Inferior parietal cortex (tissue), 1 donor: ENCODE measurements around the gene DACT2.
"Not testable (repeated sequence)": the region's sequence is repeated elsewhere in the genome, so short reads cannot be mapped to it uniquely, and the experiment has no call there.

Experiments
- DNase-seq: peaks from one replicate; pipeline ENCODE4 v3.0.0-alpha.2; 2016; ENCODE audit errors: extremely low spot score

The DACT2 gene

DNA sequence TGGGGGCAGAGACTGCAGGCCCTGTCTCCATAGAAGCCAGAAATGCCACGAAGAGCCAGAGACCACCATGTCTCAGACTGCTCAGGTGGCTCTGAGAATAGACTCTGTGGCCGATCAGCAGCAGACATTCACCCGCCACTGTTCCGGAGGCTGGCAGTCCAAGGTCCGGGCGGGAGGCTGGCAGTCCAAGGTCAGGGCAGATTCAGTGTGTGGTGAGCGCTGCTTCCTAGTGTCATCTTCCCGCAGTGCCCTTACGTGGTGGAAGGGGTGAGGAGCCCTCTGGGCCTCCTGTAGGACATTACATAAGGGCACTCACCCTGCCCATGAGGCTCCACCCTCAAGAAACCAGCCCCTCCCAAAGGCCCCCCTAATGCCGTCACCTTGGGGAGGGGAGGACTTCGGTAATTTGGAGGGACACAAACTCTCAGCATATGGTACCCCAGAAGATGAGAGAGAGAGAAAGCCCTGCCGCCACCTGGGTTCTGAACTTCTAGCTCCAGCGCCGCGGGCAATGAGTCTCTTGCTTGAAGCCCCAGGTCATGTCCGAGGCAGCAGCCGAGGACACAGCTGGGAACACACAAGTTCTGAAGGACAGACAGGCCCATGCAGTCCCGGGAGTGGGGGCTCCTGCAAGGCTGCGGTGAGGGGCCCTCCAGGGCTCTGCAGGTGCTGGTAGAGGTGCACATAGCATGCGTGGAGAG, 36.4 kb downstream of the DACT2 start:
- DNase-seq = no peak

DNA sequence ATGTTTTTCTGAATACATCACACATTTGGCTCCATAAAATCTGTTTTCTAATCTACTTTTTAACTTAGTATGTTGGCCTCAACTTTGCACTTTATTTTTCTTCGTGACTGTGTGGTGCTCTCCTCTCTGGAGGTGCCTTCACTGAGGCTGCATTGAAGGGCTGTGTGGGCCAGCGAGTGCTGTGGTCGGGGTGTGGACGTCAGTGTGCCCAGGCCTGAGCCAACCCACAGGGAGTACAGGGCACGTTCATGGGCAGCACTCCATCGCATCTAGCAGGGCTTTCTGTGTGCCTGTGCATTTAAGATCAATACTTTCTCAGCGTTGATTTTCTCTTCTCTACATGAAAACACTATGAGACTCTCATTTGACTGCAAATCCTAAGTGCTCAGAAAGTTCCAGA, 37.8 kb downstream of the DACT2 start:
- no peak for DNase-seq

DNA sequence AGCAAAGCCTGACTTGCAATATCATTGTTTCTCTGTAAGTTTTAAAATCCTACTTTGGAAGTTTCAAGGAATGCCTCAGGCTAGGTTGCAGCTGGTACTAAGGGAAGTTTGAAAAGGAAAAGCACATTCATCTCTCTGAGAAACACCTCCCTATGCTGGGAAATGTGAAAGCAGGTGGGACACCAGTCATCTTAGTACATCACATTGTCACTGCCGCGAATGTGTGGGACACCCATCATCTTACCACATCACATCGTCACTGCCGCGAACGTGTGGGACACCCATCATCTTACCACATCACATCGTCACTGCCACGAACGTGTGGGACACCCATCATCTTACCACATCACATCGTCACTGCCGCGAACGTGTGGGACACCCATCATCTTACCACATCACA, 38.3 kb downstream of the DACT2 start:
- not testable (repeated sequence) for DNase-seq

GRCh38 chr6:168280899-168281245, 38.7 kb downstream of the DACT2 start:
- DNase-seq = no peak

DNA sequence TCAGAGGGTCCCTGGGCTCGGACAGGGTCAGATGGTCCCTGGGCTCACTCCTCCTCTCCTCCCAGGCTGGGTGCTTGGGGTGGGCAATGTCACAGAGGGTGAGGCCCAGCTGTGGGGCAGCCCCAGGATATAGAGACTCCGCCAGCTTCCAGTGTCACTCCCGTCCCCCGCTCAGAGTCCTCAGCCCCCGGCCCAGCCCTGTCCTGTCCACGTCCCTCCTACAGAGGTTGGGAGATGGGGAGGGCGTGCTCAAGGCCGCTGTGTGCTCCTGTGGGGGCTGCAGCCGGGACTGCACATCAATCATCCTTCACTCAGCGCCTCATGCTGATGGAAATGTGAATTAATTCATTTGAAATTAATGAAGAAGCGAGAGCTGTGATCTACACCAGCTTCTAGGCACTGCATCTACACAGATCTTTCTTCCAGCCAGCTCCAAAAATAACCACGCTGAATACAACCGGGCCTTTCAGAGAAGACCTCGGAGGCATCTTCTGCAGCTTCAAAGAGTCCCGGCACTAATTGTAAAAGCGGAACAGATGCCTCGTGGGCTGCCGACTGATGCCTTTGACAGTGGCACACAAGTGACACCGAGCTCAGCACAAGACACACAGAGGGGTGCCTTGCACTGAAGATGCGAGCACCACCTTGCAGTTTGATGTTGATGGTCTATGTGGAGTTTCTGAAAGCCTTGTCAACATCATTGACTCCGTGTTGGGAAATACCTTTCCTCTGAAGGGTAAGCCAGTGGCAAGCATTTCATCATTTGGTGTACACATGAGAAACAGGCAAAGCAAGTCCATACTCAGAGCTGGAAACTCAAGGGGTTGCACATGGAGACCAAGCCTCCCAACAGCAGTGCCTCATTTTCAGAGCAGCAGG, 39.3 kb downstream of the DACT2 start:
- DNase-seq = no peak

DNA sequence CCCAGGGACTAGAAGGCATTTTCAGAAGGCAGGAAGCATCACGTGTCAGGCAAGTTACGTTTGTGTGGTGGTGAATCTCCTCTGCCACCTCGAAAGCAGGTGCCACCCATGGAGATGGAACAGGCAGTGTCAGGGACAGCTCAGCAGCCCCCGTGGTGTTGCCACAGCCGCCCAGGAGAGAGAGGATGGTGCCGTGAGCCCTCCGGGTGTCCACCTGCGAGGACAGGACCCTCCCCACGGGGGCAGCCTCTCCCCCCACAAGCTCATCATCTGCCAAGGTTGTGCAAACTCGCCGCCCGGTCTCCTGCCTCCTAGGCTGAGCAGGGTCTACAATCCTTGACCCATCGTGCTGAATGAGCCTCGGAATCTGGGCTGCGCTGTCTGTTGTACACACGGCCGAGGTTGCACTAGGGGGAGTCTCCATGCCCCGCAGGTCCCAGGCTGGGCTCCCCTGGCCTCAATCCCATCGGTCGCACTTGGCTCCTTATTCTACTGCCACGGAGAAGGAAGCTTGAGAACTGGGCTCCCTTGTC, 40.1 kb downstream of the DACT2 start:
- no peak for DNase-seq

- no peak for DNase-seq
Measured at GRCh38 chr6:168278904-168279303, 40.7 kb downstream of the DACT2 start.

- DNase-seq = no peak
Measured at GRCh38 chr6:168277274-168277669, 42.3 kb downstream of the DACT2 start.

- no peak for DNase-seq
Measured at GRCh38 chr6:168276576-168277273, 42.9 kb downstream of the DACT2 start.

- no peak for DNase-seq
Measured at GRCh38 chr6:168275168-168275567, 44.4 kb downstream of the DACT2 start.

DNA sequence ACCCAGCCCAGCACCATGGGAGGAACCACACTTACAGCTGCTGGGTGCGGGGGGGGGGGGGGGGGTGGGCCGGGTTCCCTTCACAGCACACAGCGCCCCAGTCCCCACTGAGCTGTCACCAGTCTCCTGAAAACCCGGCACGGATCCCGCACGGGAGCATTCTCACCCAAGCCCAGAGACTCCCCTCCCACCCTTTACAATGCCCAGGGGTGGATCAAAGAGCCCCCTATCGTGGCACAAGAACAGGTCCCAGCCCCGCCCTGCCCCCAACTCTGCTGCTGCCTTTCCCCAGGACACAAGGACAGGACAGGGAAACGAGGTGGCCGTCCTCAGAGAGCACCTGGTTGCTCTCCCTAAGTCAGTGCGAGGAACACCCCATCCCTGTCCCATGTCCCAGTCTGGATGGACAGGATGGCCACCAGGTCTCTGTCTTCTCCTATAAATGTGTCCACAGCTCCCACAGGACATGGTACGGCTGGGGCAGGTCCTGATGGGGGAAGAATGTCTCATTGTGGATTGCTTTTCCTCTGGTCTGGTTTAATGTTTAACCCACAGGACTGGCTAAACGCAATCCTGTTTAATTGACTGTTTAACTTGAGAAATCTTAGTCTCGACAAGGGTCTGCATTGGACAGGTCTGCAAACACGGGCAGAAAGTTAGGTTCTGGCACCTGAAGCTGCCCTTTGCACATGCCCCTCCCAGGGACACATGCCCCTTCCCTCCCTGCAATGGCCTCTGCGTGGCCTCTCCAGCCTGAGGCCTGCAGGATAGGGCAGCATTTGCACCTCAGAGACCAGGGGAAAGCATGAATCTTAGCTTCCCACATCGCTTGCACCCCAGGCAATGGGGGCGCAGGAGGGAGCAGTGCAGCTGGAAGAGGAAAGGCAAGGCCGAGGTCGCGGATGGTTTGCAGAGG, 45.3 kb downstream of the DACT2 start:
- DNase-seq = no peak

GRCh38 chr6:168273441-168274036, 46.0 kb downstream of the DACT2 start:
- no peak for DNase-seq

GRCh38 chr6:168272415-168273325, 46.9 kb downstream of the DACT2 start:
- DNase-seq = no peak

DNA sequence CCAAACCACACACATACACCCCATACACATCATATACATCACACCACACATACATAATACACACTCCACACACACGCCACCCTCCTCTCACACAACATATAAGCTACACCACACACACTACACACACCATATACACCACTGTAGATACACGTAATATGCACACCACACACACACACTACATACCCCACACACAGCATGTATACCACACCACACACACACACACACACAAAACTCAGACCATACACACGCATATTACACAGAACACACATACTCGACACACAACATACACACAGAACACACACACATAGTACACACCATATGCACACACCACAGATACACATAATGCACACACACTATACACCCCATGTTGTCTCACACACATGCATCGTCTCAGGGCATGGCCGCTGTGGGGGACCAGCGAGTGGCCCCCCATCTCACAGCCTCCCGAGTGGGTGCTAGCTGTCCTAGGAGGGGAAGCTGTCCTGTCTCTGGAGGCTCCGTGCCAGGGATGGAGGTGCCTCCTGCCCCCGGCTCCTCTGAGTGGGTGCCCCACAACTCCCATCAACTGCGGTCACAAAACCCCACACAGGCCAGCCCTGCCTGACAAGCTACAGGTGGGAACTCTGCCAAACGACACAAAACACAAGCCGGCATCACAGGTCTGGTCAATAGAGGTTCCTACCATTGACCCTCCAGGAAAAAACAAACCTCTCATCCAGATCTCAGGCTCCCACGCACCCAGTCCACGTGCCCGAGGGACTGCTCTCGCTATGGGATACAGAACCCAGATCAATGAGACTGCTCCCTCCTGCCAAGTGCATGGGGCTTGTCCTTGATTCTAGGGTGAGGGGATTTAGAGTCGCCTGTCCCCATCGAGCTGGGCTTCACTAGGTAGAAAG, 49.1 kb downstream of the DACT2 start:
- no peak for DNase-seq

- no peak for DNase-seq
Measured at GRCh38 chr6:168269455-168270243, 49.9 kb downstream of the DACT2 start.

DNA sequence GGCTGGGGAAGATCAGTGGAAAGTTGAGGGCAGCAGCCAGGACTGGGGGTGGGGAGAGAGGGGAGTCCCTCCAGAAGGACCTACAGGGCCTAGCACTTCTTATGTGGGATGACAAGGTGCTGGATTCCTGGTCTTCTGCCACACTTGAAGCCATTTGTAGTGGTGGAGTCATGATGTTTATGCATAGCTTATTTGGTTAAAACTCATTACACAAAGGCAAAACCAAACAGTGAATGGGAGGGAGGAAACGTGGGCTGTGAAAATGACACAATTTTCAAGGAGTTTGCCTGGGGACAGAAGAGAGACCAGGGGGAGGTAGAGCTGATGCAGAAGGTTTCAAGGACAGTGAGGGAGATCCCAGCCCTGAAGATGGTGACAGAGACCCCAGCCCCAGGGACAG, 50.8 kb downstream of the DACT2 start:
- no peak for DNase-seq

GRCh38 chr6:168267779-168268178, 51.8 kb downstream of the DACT2 start:
- DNase-seq = not testable (repeated sequence)
